Progenitor cell of endocrine pancreas (in vitro differentiated cells): ENCODE results near the gene RELA. TPM values are rescaled to one million over a fixed set of nuclear protein-coding genes. Genes with fewer than 3 reads are reported as not detected.

ENCODE experiments used
- DNase-seq: peaks from one replicate; pipeline ENCODE4 v3.0.0; 2021; ENCODE audit warnings: low spot score; ENCODE audit not compliant: unreplicated experiment
- H3K27ac Mint-ChIP-seq: 2 replicates; pipeline ENCODE4 v1.8.0; 2021; ENCODE audit warnings: mild to moderate bottlenecking, moderate library complexity, mixed read lengths
- H3K27me3 Mint-ChIP-seq: 2 replicates; pipeline ENCODE4 v1.8.0; 2021; ENCODE audit warnings: mixed read lengths
- H3K36me3 Mint-ChIP-seq: 2 replicates; pipeline ENCODE4 v1.8.0; 2022; ENCODE audit warnings: mixed read lengths; ENCODE audit not compliant: insufficient read depth
- H3K4me1 Mint-ChIP-seq: 2 replicates; pipeline ENCODE4 v1.8.0; 2021; ENCODE audit warnings: low read depth, mixed read lengths
- H3K4me3 Mint-ChIP-seq: 2 replicates; pipeline ENCODE4 v1.8.0; 2021; ENCODE audit warnings: low read depth, mild to moderate bottlenecking, moderate library complexity, mixed read lengths
- H3K9me3 Mint-ChIP-seq: 2 replicates; pipeline ENCODE4 v1.8.0; 2021; ENCODE audit warnings: low read depth, mixed read lengths
- total RNA-seq: library from RNA; stranded (reverse); gene quantifications from 2 replicates; pipeline ENCODE4 v1.2.1, GENCODE V29; 2021
- TF ChIP-seq, protein P1 (sequence below): fragments of 200-600 bp; sonication (generic); IDR thresholded peaks from one replicate; pipeline ENCODE4 v1.5.0; 2021; ENCODE audit warnings: antibody characterized with exemption, mild to moderate bottlenecking; ENCODE audit not compliant: unreplicated experiment

Gene RELA
- total RNA-seq, 1 donor from 2014 or later: 54.5 TPM

DNA sequence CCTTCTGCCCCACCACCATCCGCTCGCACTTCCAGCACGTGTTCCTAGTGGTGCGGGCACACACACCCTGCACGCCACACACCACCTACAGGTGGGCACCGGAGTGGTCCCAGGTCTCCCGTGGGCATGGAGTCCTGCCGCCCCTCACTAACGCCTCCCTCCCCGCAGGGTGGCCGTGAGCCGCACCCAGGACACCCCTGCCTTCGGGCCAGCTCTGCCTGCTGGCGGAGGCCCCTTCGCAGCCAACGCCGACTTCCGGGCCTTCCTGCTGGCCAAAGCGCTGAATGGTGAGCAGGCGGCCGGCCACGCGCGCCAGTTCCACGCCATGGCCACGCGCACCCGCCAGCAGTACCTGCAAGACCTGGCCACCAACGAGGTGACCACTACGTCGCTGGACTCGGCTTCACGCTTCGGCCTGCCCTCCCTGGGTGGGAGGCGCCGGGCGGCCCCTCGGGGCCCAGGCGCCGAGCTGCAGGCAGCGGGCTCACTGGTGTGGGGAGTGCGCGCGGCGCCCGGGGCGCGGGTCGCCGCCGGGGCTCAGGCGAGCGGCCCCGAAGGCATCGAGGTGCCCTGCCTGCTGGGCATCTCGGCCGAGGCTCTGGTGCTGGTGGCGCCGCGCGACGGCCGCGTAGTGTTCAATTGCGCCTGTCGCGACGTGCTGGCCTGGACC is 16.3 kb downstream of the RELA start:
- Mint-ChIP-seq H3K4me3 (no peak overlapping the region), H3K27me3 (peaks cover 31% of the 10 kb centered on the region), H3K9me3 (no peaks in the 10 kb centered on the region), H3K27ac (no peak overlapping the region), H3K4me1 (no peaks in the 10 kb centered on the region), H3K36me3 (no peaks in the 10 kb centered on the region)
- TF ChIP-seq, protein P1, sequence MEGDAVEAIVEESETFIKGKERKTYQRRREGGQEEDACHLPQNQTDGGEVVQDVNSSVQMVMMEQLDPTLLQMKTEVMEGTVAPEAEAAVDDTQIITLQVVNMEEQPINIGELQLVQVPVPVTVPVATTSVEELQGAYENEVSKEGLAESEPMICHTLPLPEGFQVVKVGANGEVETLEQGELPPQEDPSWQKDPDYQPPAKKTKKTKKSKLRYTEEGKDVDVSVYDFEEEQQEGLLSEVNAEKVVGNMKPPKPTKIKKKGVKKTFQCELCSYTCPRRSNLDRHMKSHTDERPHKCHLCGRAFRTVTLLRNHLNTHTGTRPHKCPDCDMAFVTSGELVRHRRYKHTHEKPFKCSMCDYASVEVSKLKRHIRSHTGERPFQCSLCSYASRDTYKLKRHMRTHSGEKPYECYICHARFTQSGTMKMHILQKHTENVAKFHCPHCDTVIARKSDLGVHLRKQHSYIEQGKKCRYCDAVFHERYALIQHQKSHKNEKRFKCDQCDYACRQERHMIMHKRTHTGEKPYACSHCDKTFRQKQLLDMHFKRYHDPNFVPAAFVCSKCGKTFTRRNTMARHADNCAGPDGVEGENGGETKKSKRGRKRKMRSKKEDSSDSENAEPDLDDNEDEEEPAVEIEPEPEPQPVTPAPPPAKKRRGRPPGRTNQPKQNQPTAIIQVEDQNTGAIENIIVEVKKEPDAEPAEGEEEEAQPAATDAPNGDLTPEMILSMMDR: no peak
- DNase-seq: no peak

GRCh38 chr11:65645710-65646109 is 17.0 kb downstream of the RELA start:
- Mint-ChIP-seq H3K9me3 (no peaks in the 10 kb centered on the region), H3K4me1 (no peaks in the 10 kb centered on the region), H3K4me3 (no peak overlapping the region), H3K36me3 (no peaks in the 10 kb centered on the region), H3K27me3 (peaks cover 31% of the 10 kb centered on the region), H3K27ac (no peak overlapping the region)
- DNase-seq: no peak
- TF ChIP-seq, protein P1: no peak

GRCh38 chr11:65644837-65645236 is 17.9 kb downstream of the RELA start:
- H3K27ac Mint-ChIP-seq: no peak overlapping the region
- no peak overlapping the region for H3K4me3 Mint-ChIP-seq
- no peak for DNase-seq
- H3K27me3 Mint-ChIP-seq: peaks cover 31% of the 10 kb centered on the region
- H3K4me1 Mint-ChIP-seq: no peaks in the 10 kb centered on the region
- no peaks in the 10 kb centered on the region for H3K9me3 Mint-ChIP-seq
- H3K36me3 Mint-ChIP-seq: no peaks in the 10 kb centered on the region
- TF ChIP-seq, protein P1: no peak

DNA sequence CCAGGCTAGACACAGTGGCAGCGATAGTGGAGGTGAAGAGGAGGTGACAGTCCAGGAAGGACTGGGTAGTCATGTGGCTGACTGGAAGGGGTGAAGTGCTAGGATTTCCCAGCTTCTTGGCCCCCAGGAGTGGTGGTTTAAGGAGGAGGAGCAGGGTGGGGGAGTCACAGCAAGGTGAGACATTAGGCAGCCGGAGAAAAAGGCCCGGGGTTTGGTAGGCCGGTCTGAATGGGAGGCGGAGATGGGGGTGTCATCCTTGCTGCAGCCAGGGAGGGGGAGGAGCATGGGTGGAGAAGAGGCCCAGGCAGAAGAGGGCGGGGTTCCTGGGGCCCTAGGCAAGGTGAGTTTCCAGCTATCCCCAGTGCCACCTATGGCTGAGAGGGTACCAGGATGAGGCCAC is 18.7 kb downstream of the RELA start:
- Mint-ChIP-seq H3K9me3 (no peaks in the 10 kb centered on the region), H3K4me3 (no peak overlapping the region), H3K27me3 (peaks cover 31% of the 10 kb centered on the region), H3K27ac (no peak overlapping the region), H3K36me3 (no peaks in the 10 kb centered on the region), H3K4me1 (peaks cover under 1% of the 10 kb centered on the region)
- TF ChIP-seq, protein P1: no peak
- no peak for DNase-seq

GRCh38 chr11:65642014-65642671 is 20.6 kb downstream of the RELA start:
- no peak for DNase-seq
- Mint-ChIP-seq H3K9me3 (no peaks in the 10 kb centered on the region), H3K36me3 (peaks cover 2% of the 10 kb centered on the region), H3K27me3 (peaks cover 23% of the 10 kb centered on the region), H3K4me3 (peak overlapping the region; percentile 50), H3K4me1 (peaks cover 6% of the 10 kb centered on the region), H3K27ac (no peak overlapping the region)
- TF ChIP-seq, protein P1: no peak
